Hepatocyte (in vitro differentiated cells): ENCODE results near the gene HEPACAM. TPM values are rescaled to one million over a fixed set of nuclear protein-coding genes. Genes with fewer than 3 reads are reported as not detected.
A peak's percentile ranks its signal among the peaks of the same experiment; 100 is the strongest.

Source experiments
- DNase-seq: peaks from one replicate; pipeline ENCODE4 v3.0.0-alpha.2; 2016; ENCODE audit warnings: low spot score
- H2AFZ ChIP-seq: fragments of 200-600 bp; sonication (generic); 2 replicates; pipeline ENCODE4 v1.6.0; 2016; ENCODE audit warnings: antibody characterized with exemption, mild to moderate bottlenecking
- H3K27ac ChIP-seq: fragments of 200-600 bp; sonication (generic); 2 replicates; pipeline ENCODE4 v1.5.1; 2016; ENCODE audit warnings: mild to moderate bottlenecking
- H3K27me3 ChIP-seq: fragments of 200-600 bp; sonication (generic); 2 replicates; pipeline ENCODE4 v1.6.1; 2016
- H3K36me3 ChIP-seq: fragments of 200-600 bp; sonication (generic); replicated peaks from 2 replicates; pipeline ENCODE4 v1.5.1; 2016; ENCODE audit warnings: low read depth; ENCODE audit not compliant: insufficient read depth
- H3K4me1 ChIP-seq: fragments of 200-600 bp; sonication (generic); 2 replicates; pipeline ENCODE4 v1.5.1; 2016; ENCODE audit warnings: mild to moderate bottlenecking, moderate library complexity; ENCODE audit not compliant: insufficient read depth
- H3K4me2 ChIP-seq: fragments of 200-600 bp; sonication (generic); 2 replicates; pipeline ENCODE4 v1.6.0; 2016
- H3K4me3 ChIP-seq: fragments of 200-600 bp; sonication (generic); 2 replicates; pipeline ENCODE4 v1.5.1; 2016; ENCODE audit warnings: mild to moderate bottlenecking
- H3K79me2 ChIP-seq: fragments of 200-600 bp; sonication (generic); 2 replicates; pipeline ENCODE4 v1.6.0; 2017; ENCODE audit warnings: mild to moderate bottlenecking
- H3K9me2 ChIP-seq: fragments of 200-600 bp; sonication (generic); replicated peaks from 2 replicates; pipeline ENCODE4 v1.6.0; 2017; ENCODE audit warnings: mild to moderate bottlenecking; ENCODE audit not compliant: insufficient read depth
- H3K9me3 ChIP-seq: fragments of 200-600 bp; sonication (generic); 2 replicates; pipeline ENCODE4 v1.5.1; 2016; ENCODE audit warnings: low read depth, mild to moderate bottlenecking
- H4K20me1 ChIP-seq: fragments of 200-600 bp; sonication (generic); 2 replicates; pipeline ENCODE4 v1.6.0; 2016; ENCODE audit warnings: mild to moderate bottlenecking; ENCODE audit not compliant: insufficient read depth, poor library complexity, severe bottlenecking
- EZH2 ChIP-seq: fragments of 200-600 bp; sonication (generic); IDR thresholded peaks from 2 replicates; pipeline ENCODE4 v1.6.1; 2016; ENCODE audit warnings: antibody characterized with exemption, mild to moderate bottlenecking, borderline replicate concordance
- EZH2phosphoT487 ChIP-seq: fragments of 200-600 bp; sonication (generic); IDR thresholded peaks from one replicate; pipeline ENCODE4 v1.6.1; 2018; ENCODE audit warnings: antibody characterized with exemption, mild to moderate bottlenecking, low read depth, moderate library complexity; ENCODE audit not compliant: unreplicated experiment, severe bottlenecking
- WGBS: methylation state at CpG from one replicate; pipeline ENCODE4 v1.1.6; 2016; ENCODE audit warnings: low lambda C conversion rate; ENCODE audit errors: missing lambda C conversion rate; 5-methylcytosine and 5-hydroxymethylcytosine counted together
- polyA plus RNA-seq: library from polyadenylated mRNA; unstranded; fragments of >200 nt; fragmentation: Nextera tagmentation; extraction: Ambion mirVana; gene quantifications from 2 replicates; pipeline ENCODE4 v1.2.1, GENCODE V29; 2016
- total RNA-seq: library from RNA; depleted of rRNA; stranded (reverse); fragments of >200 nt; gene quantifications from 2 replicates; pipeline ENCODE4 v1.2.3, GENCODE V29; 2014
- TF ChIP-seq, protein P1 (sequence below): fragments of 200-600 bp; sonication (generic); IDR thresholded peaks from 2 replicates; pipeline ENCODE4 v1.5.1; 2016; ENCODE audit warnings: antibody characterized with exemption, mild to moderate bottlenecking; ENCODE audit not compliant: poor library complexity

The HEPACAM gene
- total and polyA plus RNA-seq, 2 experiments from 2014 or later, result 0.07 TPM; not detected in 1

DNA sequence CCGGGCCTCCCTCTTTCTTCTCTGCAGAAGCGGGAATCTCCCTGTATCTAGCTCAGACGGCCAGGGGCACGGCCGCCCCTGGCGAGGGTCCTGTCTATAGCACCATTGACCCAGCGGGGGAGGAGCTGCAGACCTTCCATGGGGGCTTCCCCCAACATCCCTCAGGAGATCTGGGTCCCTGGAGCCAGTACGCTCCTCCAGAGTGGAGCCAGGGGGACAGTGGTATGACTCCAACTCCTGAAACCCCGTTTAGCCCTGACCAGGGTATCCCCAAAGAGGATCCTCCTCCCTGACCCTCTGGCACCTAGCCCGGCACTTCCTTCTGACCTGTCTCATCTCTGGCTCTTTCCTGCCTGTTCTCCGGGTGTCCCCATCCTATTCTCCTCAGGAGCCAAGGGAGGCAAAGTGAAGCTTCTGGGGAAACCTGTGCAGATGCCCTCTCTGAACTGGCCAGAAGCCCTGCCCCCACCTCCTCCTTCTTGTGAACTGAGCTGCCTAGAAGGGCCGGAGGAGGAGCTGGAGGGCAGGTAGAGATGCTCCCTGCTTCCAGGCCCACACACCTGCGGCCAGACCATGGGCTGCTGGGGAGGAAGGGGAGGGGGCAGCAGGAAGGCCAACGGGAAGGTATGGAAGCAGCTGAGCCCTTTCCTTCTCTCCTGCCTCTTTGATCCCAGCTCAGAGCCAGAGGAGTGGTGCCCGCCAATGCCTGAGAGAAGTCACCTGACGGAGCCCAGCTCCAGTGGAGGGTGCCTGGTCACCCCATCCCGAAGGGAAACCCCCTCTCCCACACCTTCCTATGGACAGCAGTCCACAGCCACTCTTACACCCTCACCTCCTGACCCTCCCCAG, 57.7 kb downstream of the HEPACAM start:
- WGBS, result 79% methylated on average over 17 of the region's 17 CpGs

DNA sequence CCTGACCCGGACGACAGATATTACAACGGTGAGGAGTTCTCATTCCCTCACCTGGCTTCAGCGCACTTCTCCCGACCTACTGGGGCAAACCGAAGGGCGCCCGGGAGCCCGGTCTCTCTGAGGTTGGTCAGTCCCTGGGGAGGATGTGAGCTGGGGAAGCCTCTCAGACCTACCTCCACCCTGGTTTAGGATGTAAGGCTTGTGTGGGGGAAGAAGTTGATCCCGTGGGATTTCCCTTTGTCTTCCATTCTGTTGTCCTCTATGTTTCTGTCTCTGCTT, 58.3 kb downstream of the HEPACAM start:
- Histone ChIP-seq H3K9me3 (no peaks in the 10 kb centered on the region), H4K20me1 (no peaks in the 10 kb centered on the region), H3K27me3 (peaks cover 23% of the 10 kb centered on the region), H3K36me3 (no peaks in the 10 kb centered on the region), H3K27ac (no peak overlapping the region), H2AFZ (no peak overlapping the region), H3K4me3 (no peak overlapping the region), H3K4me1 (no peaks in the 10 kb centered on the region), H3K9me2 (no peaks in the 10 kb centered on the region), H3K4me2 (no peak overlapping the region), H3K79me2 (no peaks in the 10 kb centered on the region)
- no peak for DNase-seq
- no peak for TF ChIP-seq EZH2
- TF ChIP-seq EZH2phosphoT487, result no peak
- TF ChIP-seq, protein P1, sequence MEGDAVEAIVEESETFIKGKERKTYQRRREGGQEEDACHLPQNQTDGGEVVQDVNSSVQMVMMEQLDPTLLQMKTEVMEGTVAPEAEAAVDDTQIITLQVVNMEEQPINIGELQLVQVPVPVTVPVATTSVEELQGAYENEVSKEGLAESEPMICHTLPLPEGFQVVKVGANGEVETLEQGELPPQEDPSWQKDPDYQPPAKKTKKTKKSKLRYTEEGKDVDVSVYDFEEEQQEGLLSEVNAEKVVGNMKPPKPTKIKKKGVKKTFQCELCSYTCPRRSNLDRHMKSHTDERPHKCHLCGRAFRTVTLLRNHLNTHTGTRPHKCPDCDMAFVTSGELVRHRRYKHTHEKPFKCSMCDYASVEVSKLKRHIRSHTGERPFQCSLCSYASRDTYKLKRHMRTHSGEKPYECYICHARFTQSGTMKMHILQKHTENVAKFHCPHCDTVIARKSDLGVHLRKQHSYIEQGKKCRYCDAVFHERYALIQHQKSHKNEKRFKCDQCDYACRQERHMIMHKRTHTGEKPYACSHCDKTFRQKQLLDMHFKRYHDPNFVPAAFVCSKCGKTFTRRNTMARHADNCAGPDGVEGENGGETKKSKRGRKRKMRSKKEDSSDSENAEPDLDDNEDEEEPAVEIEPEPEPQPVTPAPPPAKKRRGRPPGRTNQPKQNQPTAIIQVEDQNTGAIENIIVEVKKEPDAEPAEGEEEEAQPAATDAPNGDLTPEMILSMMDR, result no peak
- 83% methylated on average over 6 of the region's 10 CpGs for WGBS

More for the DNA sequence above, 57.7 kb downstream of the HEPACAM start:
- Histone ChIP-seq H3K4me2 (no peak overlapping the region), H3K27me3 (peaks cover 18% of the 10 kb centered on the region), H3K9me3 (no peaks in the 10 kb centered on the region), H3K9me2 (no peaks in the 10 kb centered on the region), H4K20me1 (no peaks in the 10 kb centered on the region), H3K27ac (no peak overlapping the region), H3K4me1 (no peaks in the 10 kb centered on the region), H2AFZ (no peak overlapping the region), H3K36me3 (no peaks in the 10 kb centered on the region), H3K4me3 (no peak overlapping the region), H3K79me2 (no peaks in the 10 kb centered on the region)
- DNase-seq, result no peak
- TF ChIP-seq EZH2phosphoT487 (no peak), EZH2 (no peak)
- TF ChIP-seq, protein P1, result no peak

DNA sequence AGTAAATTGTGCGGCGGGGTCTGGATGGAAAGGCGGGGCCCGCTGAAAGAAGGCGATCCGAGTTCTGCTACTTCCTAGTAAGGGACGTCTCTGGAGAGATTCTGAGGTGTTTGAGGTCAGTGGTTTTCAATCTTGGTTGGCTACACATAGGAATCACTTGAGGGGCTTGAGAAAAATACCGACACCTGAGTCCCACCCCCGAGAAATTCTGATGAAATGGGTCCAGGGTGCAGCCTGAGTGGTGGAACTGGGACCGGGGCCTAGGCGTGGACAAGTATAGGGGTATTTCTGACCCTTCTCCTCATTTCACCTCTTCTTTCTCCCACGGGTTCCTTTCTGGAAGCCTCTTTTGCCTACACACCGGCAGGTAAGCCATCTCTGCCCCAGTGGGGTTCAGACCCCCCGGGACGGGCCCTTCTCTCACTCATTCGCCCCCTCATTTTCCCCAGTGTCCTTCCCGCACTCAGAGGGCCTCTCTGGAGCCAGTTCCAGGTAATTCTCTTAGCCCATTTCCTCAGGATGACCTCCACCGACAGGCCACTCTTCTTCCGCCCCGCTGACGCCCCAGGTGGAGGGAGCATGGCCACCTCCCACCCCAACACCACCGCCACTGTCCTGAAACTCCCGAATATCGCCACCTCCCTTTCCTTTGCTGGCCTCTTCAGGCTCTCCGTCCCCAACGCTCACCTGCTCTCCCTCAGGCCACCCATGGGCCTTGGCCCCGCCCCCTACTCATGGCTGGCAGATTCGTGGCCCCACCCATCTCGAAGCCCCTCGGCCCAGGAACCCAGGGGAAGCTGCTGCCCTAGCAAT, 58.8 kb downstream of the HEPACAM start:
- H3K36me3 ChIP-seq, result no peaks in the 10 kb centered on the region
- peak overlapping the region; percentile 96 for H3K27ac ChIP-seq
- no peaks in the 10 kb centered on the region for H3K9me2 ChIP-seq
- H3K79me2 ChIP-seq, result no peaks in the 10 kb centered on the region
- no peaks in the 10 kb centered on the region for H3K9me3 ChIP-seq
- no peaks in the 10 kb centered on the region for H3K4me1 ChIP-seq
- H4K20me1 ChIP-seq, result no peaks in the 10 kb centered on the region
- peak overlapping the region; percentile 86 for H3K4me3 ChIP-seq
- H3K4me2 ChIP-seq, result peak overlapping the region; percentile 98
- 57% methylated on average over 30 of the region's 30 CpGs for WGBS
- TF ChIP-seq, protein P1, result no peak
- TF ChIP-seq EZH2phosphoT487, result no peak
- no peak for TF ChIP-seq EZH2
- peaks cover 29% of the 10 kb centered on the region for H3K27me3 ChIP-seq
- H2AFZ ChIP-seq, result peak overlapping the region; percentile 85
- no peak for DNase-seq
